ENCODE data around the gene PARP8. TPM values are rescaled to one million over a fixed set of nuclear protein-coding genes. Genes with fewer than 3 reads are reported as not detected.

PARP8 gene
- total and polyA plus RNA-seq, 2 of the 4 experiments (the other 2 are of a cell fraction): 6.9 to 8.2 TPM

DNA sequence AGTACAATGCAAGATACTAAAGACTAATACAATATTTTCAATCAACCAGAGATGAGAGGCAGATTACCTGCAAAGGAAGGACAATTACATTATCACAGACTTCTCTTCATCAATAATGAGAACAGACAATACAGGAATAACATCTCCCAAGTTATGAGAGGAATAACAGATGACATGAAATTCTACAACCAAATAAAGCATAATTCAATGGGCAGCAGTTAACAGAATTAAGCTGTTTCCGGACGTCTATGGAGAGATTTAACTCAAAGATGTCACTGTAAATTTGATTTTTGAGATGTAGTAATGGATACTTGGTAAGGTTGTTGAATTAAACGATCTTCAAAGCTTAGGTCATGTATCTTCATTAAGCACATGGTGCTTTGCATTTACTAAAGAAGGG is 19.8 kb upstream of the PARP8 start:
- dilution Hi-C loops (cut with HindIII; ENCODE audit: low sequenced_read_pairs, unreplicated experiment) (no loop called here), in situ Hi-C loops (cut with MboI; ENCODE audit: low sequenced_read_pairs) (no loop called here), intact Hi-C loops (cut with micrococcal nuclease) (no loop called here)
- Histone ChIP-seq H2BK15ac (ENCODE audit: low read depth, low read length) (no peak overlapping the region), H3K56ac (ENCODE audit: extremely low read depth, insufficient read depth, low read length) (no peak overlapping the region), H2BK5ac (ENCODE audit: low read depth, low read length, poor library complexity, severe bottlenecking) (no peak overlapping the region), H3K27ac (ENCODE audit: insufficient read depth, low read length) (no peak overlapping the region), H4K8ac (ENCODE audit: low read depth in 2 of 2, low read length in 2 of 2) (no peak overlapping the region), H2BK20ac (ENCODE audit: low read depth, low read length) (no peak overlapping the region), H3K27me3 (ENCODE audit: control insufficient read depth, insufficient read depth, low read length) (no peaks in the 10 kb centered on the region), H3K4ac (ENCODE audit: low read depth, low read length) (no peak overlapping the region), H2AFZ (replicated peaks; ENCODE audit: low read length, poor library complexity) (no peak overlapping the region), H3K14ac (replicated peaks; ENCODE audit: low read depth, low read length) (no peak overlapping the region), H2BK120ac (ENCODE audit: low read depth, low read length) (no peak overlapping the region), H3K9me1 (ENCODE audit: insufficient read depth, low read length) (no peaks in the 10 kb centered on the region), H3K79me1 (ENCODE audit: low read depth in 1 of 2, low read length in 2 of 2) (no peaks in the 10 kb centered on the region), H3K36me3 (ENCODE audit: control insufficient read depth, insufficient read depth, low read length) (no peaks in the 10 kb centered on the region), H4K20me1 (ENCODE audit: insufficient read depth, low read length) (no peaks in the 10 kb centered on the region), H3K18ac (ENCODE audit: low read depth, low read length) (no peak overlapping the region), H2AK5ac (ENCODE audit: low read depth, low read length) (no peak overlapping the region), H4K5ac (ENCODE audit: low read depth, low read length) (no peak overlapping the region), H3K4me3 (ENCODE audit: insufficient read depth, low read depth, low read length) (no peak overlapping the region), H3K4me1 (ENCODE audit: control insufficient read depth, insufficient read depth, low read length) (no peaks in the 10 kb centered on the region), H3K23ac (ENCODE audit: low read depth, low read length) (no peak overlapping the region), H4K91ac (ENCODE audit: insufficient read depth, low read depth, low read length) (no peak overlapping the region), H3K4me2 (ENCODE audit: low read depth, low read length) (no peak overlapping the region), H3K9me3 (ENCODE audit: control insufficient read depth, insufficient read depth, low read length) (no peaks in the 10 kb centered on the region), H3K9ac (ENCODE audit: low read depth, low read length) (no peak overlapping the region), H2AK9ac (replicated peaks; ENCODE audit: low read depth, low read length, poor library complexity) (no peak overlapping the region)
- no peak for DNase-seq
- no CpG with 5 or more reads among the region's 3 CpGs for WGBS, 2 experiments (ENCODE audit: extremely low coverage in 2 of 2, insufficient read length in 1 of 2)
- ATAC-seq (ENCODE audit: low read depth): no peak
- TF ChIP-seq CEBPB (IDR thresholded peaks at IDR 0.05; ENCODE audit: low read depth, low read length) (no peak), RFX5 (IDR thresholded peaks at IDR 0.05; ENCODE audit: low read depth, low read length) (no peak), MAFK (IDR thresholded peaks at IDR 0.05; ENCODE audit: low read depth, low read length) (no peak), RAD21 (IDR thresholded peaks at IDR 0.05; ENCODE audit: low read length) (no peak), BHLHE40 (IDR thresholded peaks at IDR 0.05; ENCODE audit: low read depth, low read length) (no peak), NFE2L2 (IDR thresholded peaks at IDR 0.05; ENCODE audit: low read depth, low read length) (no peak), FOS (IDR thresholded peaks at IDR 0.05; ENCODE audit: low read depth, low read length) (no peak), CHD1 (IDR thresholded peaks at IDR 0.05; ENCODE audit: low read depth, low read length) (no peak), MXI1 (IDR thresholded peaks at IDR 0.05; ENCODE audit: borderline replicate concordance, low read depth, low read length) (no peak), MAZ (IDR thresholded peaks at IDR 0.05; ENCODE audit: borderline replicate concordance, low read depth, low read length) (no peak), RCOR1 (IDR thresholded peaks at IDR 0.05; ENCODE audit: insufficient replicate concordance, low read length) (no peak), SMC3 (IDR thresholded peaks at IDR 0.05; ENCODE audit: low read depth, low read length) (no peak), POLR2A (IDR thresholded peaks at IDR 0.05; ENCODE audit: low read depth, low read length) (no peak)
- TF ChIP-seq, protein P1, sequence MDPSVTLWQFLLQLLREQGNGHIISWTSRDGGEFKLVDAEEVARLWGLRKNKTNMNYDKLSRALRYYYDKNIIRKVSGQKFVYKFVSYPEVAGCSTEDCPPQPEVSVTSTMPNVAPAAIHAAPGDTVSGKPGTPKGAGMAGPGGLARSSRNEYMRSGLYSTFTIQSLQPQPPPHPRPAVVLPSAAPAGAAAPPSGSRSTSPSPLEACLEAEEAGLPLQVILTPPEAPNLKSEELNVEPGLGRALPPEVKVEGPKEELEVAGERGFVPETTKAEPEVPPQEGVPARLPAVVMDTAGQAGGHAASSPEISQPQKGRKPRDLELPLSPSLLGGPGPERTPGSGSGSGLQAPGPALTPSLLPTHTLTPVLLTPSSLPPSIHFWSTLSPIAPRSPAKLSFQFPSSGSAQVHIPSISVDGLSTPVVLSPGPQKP (IDR thresholded peaks at IDR 0.05; ENCODE audit: borderline replicate concordance, low read depth, low read length): no peak
- TF ChIP-seq, protein P2, sequence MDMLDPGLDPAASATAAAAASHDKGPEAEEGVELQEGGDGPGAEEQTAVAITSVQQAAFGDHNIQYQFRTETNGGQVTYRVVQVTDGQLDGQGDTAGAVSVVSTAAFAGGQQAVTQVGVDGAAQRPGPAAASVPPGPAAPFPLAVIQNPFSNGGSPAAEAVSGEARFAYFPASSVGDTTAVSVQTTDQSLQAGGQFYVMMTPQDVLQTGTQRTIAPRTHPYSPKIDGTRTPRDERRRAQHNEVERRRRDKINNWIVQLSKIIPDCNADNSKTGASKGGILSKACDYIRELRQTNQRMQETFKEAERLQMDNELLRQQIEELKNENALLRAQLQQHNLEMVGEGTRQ (IDR thresholded peaks at IDR 0.05; ENCODE audit: low read depth, low read length): no peak
- TF ChIP-seq, protein P3, sequence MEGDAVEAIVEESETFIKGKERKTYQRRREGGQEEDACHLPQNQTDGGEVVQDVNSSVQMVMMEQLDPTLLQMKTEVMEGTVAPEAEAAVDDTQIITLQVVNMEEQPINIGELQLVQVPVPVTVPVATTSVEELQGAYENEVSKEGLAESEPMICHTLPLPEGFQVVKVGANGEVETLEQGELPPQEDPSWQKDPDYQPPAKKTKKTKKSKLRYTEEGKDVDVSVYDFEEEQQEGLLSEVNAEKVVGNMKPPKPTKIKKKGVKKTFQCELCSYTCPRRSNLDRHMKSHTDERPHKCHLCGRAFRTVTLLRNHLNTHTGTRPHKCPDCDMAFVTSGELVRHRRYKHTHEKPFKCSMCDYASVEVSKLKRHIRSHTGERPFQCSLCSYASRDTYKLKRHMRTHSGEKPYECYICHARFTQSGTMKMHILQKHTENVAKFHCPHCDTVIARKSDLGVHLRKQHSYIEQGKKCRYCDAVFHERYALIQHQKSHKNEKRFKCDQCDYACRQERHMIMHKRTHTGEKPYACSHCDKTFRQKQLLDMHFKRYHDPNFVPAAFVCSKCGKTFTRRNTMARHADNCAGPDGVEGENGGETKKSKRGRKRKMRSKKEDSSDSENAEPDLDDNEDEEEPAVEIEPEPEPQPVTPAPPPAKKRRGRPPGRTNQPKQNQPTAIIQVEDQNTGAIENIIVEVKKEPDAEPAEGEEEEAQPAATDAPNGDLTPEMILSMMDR (conservative IDR thresholded peaks at IDR 0.05; ENCODE audit: low read depth, low read length): no peak
- BruUV-seq (replicated peaks): no TSS peak
- POLR2A ChIA-PET (ENCODE audit: unreplicated experiment): no interaction called here
- CTCF ChIA-PET: no interaction called here

Data from IMR-90 (cell line).